ENCODE measurements around the gene PLEKHN1. TPM values are rescaled to one million over a fixed set of nuclear protein-coding genes. Genes with fewer than 3 reads are reported as not detected.
"Not testable (repeated sequence)": the region's sequence is repeated elsewhere in the genome, so short reads cannot be mapped to it uniquely, and the experiment has no call there.

The PLEKHN1 gene
- total RNA-seq, 8 experiments from 2014 or later, result 0.15 to 0.31 (median 0.24) TPM; not detected in 5

- WGBS, 10 experiments, result 0% methylated on average over 1 to 2 of the region's 98 CpGs; no CpG with 5 or more reads in 8 of the 10 experiments
- in situ Hi-C loops (cut with MboI; ENCODE audit: low pct_unique_long_range_greater_than_20kb in 2 of 9, low sequenced_read_pairs in 9 of 9, unreplicated experiment in 9 of 9), result no loop called here
- Histone ChIP-seq H3K4me3 (peak overlapping the region; percentile 5 to 31 (median 17)), H3K27ac (peak overlapping the region; percentile 7 to 69), H3K4me1 (replicated peaks in 1 of 2) (peaks cover 76 to 85% of the 10 kb centered on the region in 2 donors)
- ATAC-seq (replicated peaks in 6 of 8), result peak; percentile 33 to 55 (median 46)
These were observed 24.5 kb upstream of the PLEKHN1 start for GRCh38 chr1:941588-942383.

- Histone ChIP-seq H3K27ac (peak overlapping the region; percentile 5 to 69), H3K4me3 (peak overlapping the region; percentile 5 to 31 (median 17)), H3K4me1 (replicated peaks in 1 of 2) (peaks cover 70 to 79% of the 10 kb centered on the region in 2 donors)
- in situ Hi-C loops (cut with MboI; ENCODE audit: low pct_unique_long_range_greater_than_20kb in 2 of 9, low sequenced_read_pairs in 9 of 9, unreplicated experiment in 9 of 9), result no loop called here
- peak in 6 of 8 experiments; percentile 0 to 15 (median 8) for ATAC-seq (replicated peaks in 6 of 8)
- WGBS, 10 experiments, result 3% methylated on average over 7 of the region's 48 CpGs; no CpG with 5 or more reads in 9 of the 10 experiments
These were observed 23.9 kb upstream of the PLEKHN1 start for GRCh38 chr1:942411-942821.

GRCh38 chr1:942864-943533 is 23.3 kb upstream of the PLEKHN1 start:
- Histone ChIP-seq H3K27ac (peak overlapping the region; percentile 5 to 69), H3K4me1 (replicated peaks in 1 of 2) (peaks cover 64 to 73% of the 10 kb centered on the region in 2 donors), H3K4me3 (peak overlapping the region in 3 of 5 donors; percentile 17 to 31 (median 25))
- ATAC-seq (replicated peaks in 6 of 8), result no peak
- WGBS, 10 experiments, result 0 to 80% (median 24%) methylated on average over 1 to 12 of the region's 27 CpGs; no CpG with 5 or more reads in 4 of the 10 experiments
- in situ Hi-C loops (cut with MboI; ENCODE audit: low pct_unique_long_range_greater_than_20kb in 2 of 9, low sequenced_read_pairs in 9 of 9, unreplicated experiment in 9 of 9), result no loop called here

GRCh38 chr1:943545-944340 is 22.5 kb upstream of the PLEKHN1 start:
- Histone ChIP-seq H3K4me3 (no peak overlapping the region), H3K4me1 (replicated peaks in 1 of 2) (peaks cover 57 to 66% of the 10 kb centered on the region in 2 donors), H3K27ac (peak overlapping the region in 1 of 2 donors; percentile 26)
- no peak for ATAC-seq (replicated peaks in 6 of 8)
- in situ Hi-C loops (cut with MboI; ENCODE audit: low pct_unique_long_range_greater_than_20kb in 2 of 9, low sequenced_read_pairs in 9 of 9, unreplicated experiment in 9 of 9), result no loop called here
- 0 to 100% (median 68%) methylated on average over 1 to 18 of the region's 27 CpGs; no CpG with 5 or more reads in 4 of the 10 experiments for WGBS, 10 experiments

GRCh38 chr1:944341-945325 is 21.6 kb upstream of the PLEKHN1 start:
- in situ Hi-C loops (cut with MboI; ENCODE audit: low pct_unique_long_range_greater_than_20kb in 2 of 9, low sequenced_read_pairs in 9 of 9, unreplicated experiment in 9 of 9), result no loop called here
- peak in 5 of 8 experiments; percentile 17 to 37 (median 23) for ATAC-seq (replicated peaks in 6 of 8)
- Histone ChIP-seq H3K27ac (peak overlapping the region; percentile 0 to 32), H3K4me1 (replicated peaks in 1 of 2) (peaks cover 48 to 57% of the 10 kb centered on the region in 2 donors), H3K4me3 (no peak overlapping the region)
- 16 to 100% (median 38%) methylated on average over 2 to 15 of the region's 28 CpGs; no CpG with 5 or more reads in 3 of the 10 experiments for WGBS, 10 experiments

- in situ Hi-C loops (cut with MboI; ENCODE audit: low pct_unique_long_range_greater_than_20kb in 2 of 9, low sequenced_read_pairs in 9 of 9, unreplicated experiment in 9 of 9), result no loop called here
- peaks cover 37 to 44% of the 10 kb centered on the region in 2 donors for H3K4me1 ChIP-seq (replicated peaks in 1 of 2)
- H3K4me3 ChIP-seq, result no peak overlapping the region
- WGBS, 10 experiments, result 94 to 100% (median 100%) methylated on average over 2 to 25 of the region's 29 CpGs; no CpG with 5 or more reads in 5 of the 10 experiments
- H3K27ac ChIP-seq, result no peak overlapping the region
- ATAC-seq (replicated peaks in 6 of 8), result no peak
These were observed 20.4 kb upstream of the PLEKHN1 start for GRCh38 chr1:945688-946556.

GRCh38 chr1:946811-947210 is 19.5 kb upstream of the PLEKHN1 start:
- in situ Hi-C loops (cut with MboI; ENCODE audit: low pct_unique_long_range_greater_than_20kb in 2 of 9, low sequenced_read_pairs in 9 of 9, unreplicated experiment in 9 of 9); H3K27ac ChIP-seq; ATAC-seq (replicated peaks in 6 of 8); H3K4me3 ChIP-seq: not testable (repeated sequence)
- H3K4me1 ChIP-seq (replicated peaks in 1 of 2), result peaks cover 31 to 37% of the 10 kb centered on the region in 2 donors
- 80 to 100% (median 83%) methylated on average over 1 to 6 of the region's 13 CpGs; no CpG with 5 or more reads in 5 of the 10 experiments for WGBS, 10 experiments

- WGBS, 10 experiments, result 80 to 100% (median 90%) methylated on average over 1 to 7 of the region's 15 CpGs; no CpG with 5 or more reads in 5 of the 10 experiments
- Histone ChIP-seq H3K4me1 (replicated peaks in 1 of 2) (peaks cover 21 to 27% of the 10 kb centered on the region in 2 donors), H3K27ac (no peak overlapping the region), H3K4me3 (no peak overlapping the region)
- ATAC-seq (replicated peaks in 6 of 8), result no peak
- in situ Hi-C loops (cut with MboI; ENCODE audit: low pct_unique_long_range_greater_than_20kb in 2 of 9, low sequenced_read_pairs in 9 of 9, unreplicated experiment in 9 of 9), result no loop called here
These were observed 18.3 kb upstream of the PLEKHN1 start for GRCh38 chr1:947958-948357.

- no peak for ATAC-seq (replicated peaks in 6 of 8)
- Histone ChIP-seq H3K4me1 (replicated peaks in 1 of 2) (peaks cover 1 to 3% of the 10 kb centered on the region in 2 donors), H3K4me3 (no peak overlapping the region), H3K27ac (no peak overlapping the region)
- WGBS, 10 experiments, result 80 to 100% (median 94%) methylated on average over 1 to 8 of the region's 9 CpGs; no CpG with 5 or more reads in 2 of the 10 experiments
- in situ Hi-C loops (cut with MboI; ENCODE audit: low pct_unique_long_range_greater_than_20kb in 2 of 9, low sequenced_read_pairs in 9 of 9, unreplicated experiment in 9 of 9), result no loop called here
These were observed 16.0 kb upstream of the PLEKHN1 start for GRCh38 chr1:950268-950667.

GRCh38 chr1:950881-951280 is 15.4 kb upstream of the PLEKHN1 start:
- no peaks in the 10 kb centered on the region for H3K4me1 ChIP-seq (replicated peaks in 1 of 2)
- H3K27ac ChIP-seq, result no peak overlapping the region
- in situ Hi-C loops (cut with MboI; ENCODE audit: low pct_unique_long_range_greater_than_20kb in 2 of 9, low sequenced_read_pairs in 9 of 9, unreplicated experiment in 9 of 9), result no loop called here
- H3K4me3 ChIP-seq, result no peak overlapping the region
- no peak for ATAC-seq (replicated peaks in 6 of 8)
- WGBS, 10 experiments, result 92 to 100% (median 96%) methylated on average over 3 to 15 of the region's 23 CpGs; no CpG with 5 or more reads in 6 of the 10 experiments

GRCh38 chr1:951364-951763 is 14.9 kb upstream of the PLEKHN1 start:
- in situ Hi-C loops (cut with MboI; ENCODE audit: low pct_unique_long_range_greater_than_20kb in 2 of 9, low sequenced_read_pairs in 9 of 9, unreplicated experiment in 9 of 9), result no loop called here
- Histone ChIP-seq H3K27ac (no peak overlapping the region), H3K4me3 (no peak overlapping the region), H3K4me1 (replicated peaks in 1 of 2) (no peaks in the 10 kb centered on the region)
- ATAC-seq (replicated peaks in 6 of 8), result peak in 4 of 8 experiments; percentile 9 to 59 (median 20)
- 69 to 100% (median 83%) methylated on average over 2 to 6 of the region's 6 CpGs; no CpG with 5 or more reads in 5 of the 10 experiments for WGBS, 10 experiments

Measured in motor neuron (in vitro differentiated cells).